Activated CD8-positive, alpha-beta T cell treated with anti-CD3 and anti-CD28 coated beads, Interleukin-2, amount 10 ng/mL, durations not matched to agents 7 days and 5 days (primary cell): ENCODE data around the gene MSH3. TPM values are rescaled to one million over a fixed set of nuclear protein-coding genes. Genes with fewer than 3 reads are reported as not detected.
"Not testable (repeated sequence)": the region's sequence is repeated elsewhere in the genome, so short reads cannot be mapped to it uniquely, and the experiment has no call there.

Experiments
- ATAC-seq: fragments of 150-1000 bp; cut with Tn5 transposase; one replicate; pipeline ENCODE4 v1.10.0; 2021; ENCODE audit warnings: moderate library complexity
- CTCF ChIA-PET: fragments of 350-600 bp; sonication (Branson Sonifier 250); formaldehyde crosslinking; loops from one replicate; lab custom pipeline; 2021; ENCODE audit warnings: antibody characterized with exemption; lab: Charles Lee
- POLR2A ChIA-PET: fragments of 350-600 bp; sonication (Branson Sonifier 250); formaldehyde crosslinking; loops from one replicate; lab custom pipeline; 2021; ENCODE audit warnings: antibody characterized with exemption; lab: Charles Lee
- DNase-seq: peaks from one replicate; pipeline ENCODE4 v3.0.0-alpha.2; 2020
- H3K27ac Mint-ChIP-seq: one replicate; pipeline ENCODE4 v1.8.0; 2021; ENCODE audit warnings: mild to moderate bottlenecking, mixed read lengths
- H3K27me3 Mint-ChIP-seq: one replicate; pipeline ENCODE4 v1.8.0; 2021; ENCODE audit warnings: low read depth, mixed read lengths
- H3K36me3 Mint-ChIP-seq: one replicate; pipeline ENCODE4 v1.8.0; 2021; ENCODE audit warnings: low read depth, mixed read lengths
- H3K4me1 Mint-ChIP-seq: one replicate; pipeline ENCODE4 v1.8.0; 2021; ENCODE audit warnings: low read depth, mixed read lengths
- H3K4me3 Mint-ChIP-seq: one replicate; pipeline ENCODE4 v1.8.0; 2021; ENCODE audit warnings: mild to moderate bottlenecking, mixed read lengths
- H3K9me3 Mint-ChIP-seq: one replicate; pipeline ENCODE4 v1.8.0; 2022; ENCODE audit warnings: mixed read lengths; ENCODE audit not compliant: insufficient read depth
- total RNA-seq, 2 experiments: library from RNA; stranded (reverse); gene quantifications; one replicate each; pipeline ENCODE4 v1.2.3, GENCODE V29; 2021

Gene MSH3
- total RNA-seq, 2 experiments from 2014 or later: 20.1 to 20.3 TPM

DNA sequence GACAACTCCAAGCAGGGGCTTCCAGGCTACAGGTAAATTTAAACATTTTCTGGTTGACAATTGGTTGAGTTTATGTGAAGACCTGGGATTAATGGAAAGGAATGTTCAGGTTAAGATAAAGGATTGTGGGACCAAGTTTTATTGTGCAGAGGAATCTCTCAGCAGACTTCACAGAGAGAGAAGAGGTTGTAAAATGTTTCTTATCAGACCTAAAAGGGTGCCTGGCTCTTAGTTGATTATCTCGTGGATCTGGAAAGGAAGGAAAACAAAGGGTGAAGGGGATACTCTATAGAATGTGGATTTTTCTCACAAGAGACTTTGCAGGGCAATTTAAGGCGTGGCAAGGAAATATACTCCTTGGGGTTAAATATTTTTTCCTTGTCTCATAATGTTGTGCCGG lies 209.3 kb downstream of the MSH3 start:
- Mint-ChIP-seq H3K36me3 (peaks cover 46% of the 10 kb centered on the region), H3K4me1 (peaks cover 34% of the 10 kb centered on the region), H3K27me3 (no peaks in the 10 kb centered on the region), H3K27ac (no peak overlapping the region), H3K9me3 (peaks cover 4% of the 10 kb centered on the region), H3K4me3 (no peak overlapping the region)
- ChIA-PET POLR2A (no interaction called here), CTCF (no interaction called here)
- DNase-seq (no peak), ATAC-seq (no peak)

DNA sequence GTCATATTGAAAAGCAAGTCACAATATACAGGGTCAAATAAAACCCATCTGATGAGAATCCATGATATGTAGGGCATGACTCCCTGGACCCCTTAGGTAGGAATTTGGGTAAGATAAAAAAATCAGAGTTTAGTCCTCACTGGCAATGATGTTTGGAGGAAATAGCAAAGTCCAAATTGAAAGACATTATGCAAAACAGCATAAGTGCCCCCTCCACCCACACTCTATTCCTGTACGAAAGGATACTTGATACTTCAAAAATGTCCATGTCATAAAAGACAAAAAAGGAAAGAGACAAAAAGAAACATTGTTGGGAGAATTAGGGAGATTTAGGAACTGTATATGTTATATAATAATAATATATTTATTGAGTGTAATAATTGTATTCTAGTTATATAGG lies 209.7 kb downstream of the MSH3 start:
- CTCF ChIA-PET: no interaction called here
- H3K4me3 Mint-ChIP-seq: no peak overlapping the region

DNA sequence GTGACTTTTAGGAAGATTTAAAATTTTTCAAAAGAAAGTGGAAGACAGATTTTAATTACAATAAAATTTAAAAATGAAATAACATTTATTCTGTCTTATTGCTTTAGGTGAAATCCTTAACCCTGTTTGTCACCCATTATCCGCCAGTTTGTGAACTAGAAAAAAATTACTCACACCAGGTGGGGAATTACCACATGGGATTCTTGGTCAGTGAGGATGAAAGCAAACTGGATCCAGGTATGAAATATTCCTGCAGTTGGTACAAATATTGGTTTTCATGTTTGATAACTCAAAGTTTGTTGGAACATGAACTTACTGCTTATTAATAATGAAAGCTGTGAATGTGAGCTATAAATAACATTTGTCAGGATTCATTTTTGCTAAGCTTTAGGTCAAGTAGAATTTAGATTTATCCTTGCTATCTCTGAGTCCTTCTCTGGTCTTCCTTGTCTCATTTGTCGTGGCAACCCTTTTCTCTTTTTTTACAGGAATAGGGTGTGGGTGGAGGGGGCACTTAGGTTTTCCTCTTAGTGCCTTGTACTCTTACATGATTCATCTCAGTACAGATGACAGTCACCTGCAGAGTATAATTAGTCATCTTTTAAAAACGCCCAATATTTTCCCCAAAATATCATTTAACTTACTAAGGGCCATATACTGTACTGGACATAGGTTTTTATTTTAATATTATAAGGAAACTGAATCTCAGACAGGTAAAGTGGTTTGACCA lies 210.4 kb downstream of the MSH3 start:
- ChIA-PET CTCF (interaction anchor here (1.3 kb wide), 1 partner anchor 244 kb away, joined by 3 read pairs; no protein-coding TSS in a partner anchor), POLR2A (no interaction called here)
- ATAC-seq (no peak), DNase-seq (no peak)
- Mint-ChIP-seq H3K9me3 (peaks cover under 1% of the 10 kb centered on the region), H3K4me1 (peaks cover 34% of the 10 kb centered on the region), H3K4me3 (no peak overlapping the region), H3K27ac (no peak overlapping the region), H3K27me3 (no peaks in the 10 kb centered on the region), H3K36me3 (peaks cover 46% of the 10 kb centered on the region)

More for the DNA sequence above, 209.7 kb downstream of the MSH3 start:
- peaks cover 34% of the 10 kb centered on the region for H3K4me1 Mint-ChIP-seq
- no peak overlapping the region for H3K27ac Mint-ChIP-seq
- peaks cover 4% of the 10 kb centered on the region for H3K9me3 Mint-ChIP-seq
- peaks cover 47% of the 10 kb centered on the region for H3K36me3 Mint-ChIP-seq
- no peak for DNase-seq
- ATAC-seq: no peak
- H3K27me3 Mint-ChIP-seq: no peaks in the 10 kb centered on the region
- POLR2A ChIA-PET: no interaction called here

DNA sequence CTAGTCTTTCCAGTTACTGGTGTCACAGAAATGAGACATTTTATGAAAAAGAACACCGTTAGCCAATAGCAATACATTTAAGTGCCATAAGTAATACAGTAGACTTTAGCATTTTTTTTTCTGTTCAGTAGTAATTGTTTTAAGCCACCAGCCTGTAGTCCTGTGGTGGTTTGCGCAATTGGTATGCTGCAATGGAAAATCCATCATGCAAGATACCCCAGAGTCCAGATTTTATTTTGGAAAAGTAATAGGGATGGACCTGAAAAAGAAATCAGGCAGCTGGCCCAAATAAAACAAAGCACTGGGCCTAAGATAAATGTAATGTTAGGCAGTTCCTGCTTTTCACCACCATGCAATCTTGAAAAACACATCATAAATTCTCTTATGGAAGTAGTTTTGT lies 211.1 kb downstream of the MSH3 start:
- ChIA-PET CTCF (interaction anchor here (1.3 kb wide), 1 partner anchor 243 kb away, joined by 3 read pairs; no protein-coding TSS in a partner anchor), POLR2A (no interaction called here)
- ATAC-seq (no peak), DNase-seq (no peak)
- H3K27ac Mint-ChIP-seq: no peak overlapping the region
- H3K4me1 Mint-ChIP-seq: peaks cover 29% of the 10 kb centered on the region
- no peaks in the 10 kb centered on the region for H3K27me3 Mint-ChIP-seq
- peaks cover 45% of the 10 kb centered on the region for H3K36me3 Mint-ChIP-seq
- H3K4me3 Mint-ChIP-seq: no peak overlapping the region
- H3K9me3 Mint-ChIP-seq: no peaks in the 10 kb centered on the region

DNA sequence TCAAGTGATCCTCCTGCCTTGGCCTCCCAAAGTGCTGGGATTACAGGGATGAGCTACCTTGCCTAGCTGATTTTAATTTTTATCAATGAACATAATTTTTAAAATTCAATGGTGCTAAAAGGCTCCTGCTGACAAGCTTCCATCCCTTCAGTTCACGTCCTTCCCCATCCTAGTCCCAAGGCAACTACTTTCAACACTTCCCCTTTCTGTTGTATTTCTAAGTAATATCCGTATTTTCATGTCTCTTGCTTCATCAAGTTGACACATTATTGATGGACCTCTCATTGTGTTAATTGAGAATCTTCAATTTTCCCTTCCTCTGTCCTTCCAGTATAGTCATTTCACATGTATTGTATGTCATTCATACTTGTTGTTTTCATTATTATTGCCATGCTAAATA lies 211.9 kb downstream of the MSH3 start:
- no peaks in the 10 kb centered on the region for H3K9me3 Mint-ChIP-seq
- no peak overlapping the region for H3K27ac Mint-ChIP-seq
- ChIA-PET CTCF (interaction anchor here (0.9 kb wide), 1 partner anchor 31 kb away, joined by 3 read pairs; no protein-coding TSS in a partner anchor), POLR2A (no interaction called here)
- peaks cover 21% of the 10 kb centered on the region for H3K4me1 Mint-ChIP-seq
- no peak for DNase-seq
- no peak overlapping the region for H3K4me3 Mint-ChIP-seq
- ATAC-seq: no peak
- H3K27me3 Mint-ChIP-seq: no peaks in the 10 kb centered on the region
- peaks cover 39% of the 10 kb centered on the region for H3K36me3 Mint-ChIP-seq

DNA sequence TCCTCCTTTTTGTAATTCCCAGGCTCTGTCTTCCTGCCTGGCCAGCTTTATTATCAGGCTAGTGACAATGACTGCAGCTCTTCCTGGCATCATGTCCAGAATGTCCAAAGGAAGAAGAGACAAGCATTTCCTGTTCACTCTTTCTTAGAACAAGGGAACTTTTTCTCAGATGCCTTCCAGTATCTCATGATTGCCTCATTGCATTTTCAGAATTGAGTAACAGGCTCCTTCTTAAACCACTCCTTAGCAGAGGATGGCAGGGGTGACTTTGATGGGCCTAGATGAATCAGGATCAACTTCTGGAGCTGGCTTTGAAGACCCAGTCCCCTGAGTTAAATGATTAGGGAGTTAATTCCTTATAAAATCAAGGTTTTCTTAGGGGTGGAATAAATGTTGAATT lies 212.8 kb downstream of the MSH3 start:
- ATAC-seq (no peak), DNase-seq (no peak)
- H3K4me3 Mint-ChIP-seq: no peak overlapping the region
- H3K9me3 Mint-ChIP-seq: no peaks in the 10 kb centered on the region
- POLR2A ChIA-PET: no interaction called here
- peak overlapping the region; percentile 3 for H3K27ac Mint-ChIP-seq
- CTCF ChIA-PET: no interaction called here
- H3K27me3 Mint-ChIP-seq: no peaks in the 10 kb centered on the region
- H3K36me3 Mint-ChIP-seq: peaks cover 42% of the 10 kb centered on the region
- peaks cover 21% of the 10 kb centered on the region for H3K4me1 Mint-ChIP-seq

DNA sequence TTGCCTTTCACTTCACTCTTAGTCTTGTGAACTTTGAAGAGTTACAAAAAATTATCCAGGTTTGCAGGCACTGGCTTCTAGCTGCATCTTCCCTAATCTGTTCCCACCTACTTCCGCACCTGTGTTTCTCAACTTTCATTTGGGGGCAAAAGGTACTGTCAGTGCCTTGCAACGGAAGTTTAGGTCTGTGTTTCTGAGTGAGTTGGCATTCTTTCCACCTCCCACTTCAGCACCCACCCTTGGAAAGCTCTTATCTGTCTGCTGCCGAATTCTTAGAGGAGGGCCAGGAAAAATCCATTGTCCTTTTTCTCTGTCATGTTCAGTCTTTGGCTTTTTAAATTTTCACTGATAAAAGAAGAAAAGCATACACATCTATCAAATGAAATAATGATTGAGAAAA lies 216.0 kb downstream of the MSH3 start:
- Mint-ChIP-seq H3K36me3 (peaks cover 48% of the 10 kb centered on the region), H3K9me3 (no peaks in the 10 kb centered on the region), H3K4me1 (peaks cover 16% of the 10 kb centered on the region), H3K27me3 (no peaks in the 10 kb centered on the region), H3K4me3 (no peak overlapping the region), H3K27ac (no peak overlapping the region)
- DNase-seq (no peak), ATAC-seq (no peak)
- ChIA-PET CTCF (interaction anchor here (1.0 to 1.2 kb wide), 2 partner anchors 44 to 238 kb away, joined by 3 read pairs; no protein-coding TSS in a partner anchor), POLR2A (interaction anchor here (0.5 kb wide), 1 partner anchor 131 kb away, joined by 3 read pairs; no protein-coding TSS in a partner anchor)

DNA sequence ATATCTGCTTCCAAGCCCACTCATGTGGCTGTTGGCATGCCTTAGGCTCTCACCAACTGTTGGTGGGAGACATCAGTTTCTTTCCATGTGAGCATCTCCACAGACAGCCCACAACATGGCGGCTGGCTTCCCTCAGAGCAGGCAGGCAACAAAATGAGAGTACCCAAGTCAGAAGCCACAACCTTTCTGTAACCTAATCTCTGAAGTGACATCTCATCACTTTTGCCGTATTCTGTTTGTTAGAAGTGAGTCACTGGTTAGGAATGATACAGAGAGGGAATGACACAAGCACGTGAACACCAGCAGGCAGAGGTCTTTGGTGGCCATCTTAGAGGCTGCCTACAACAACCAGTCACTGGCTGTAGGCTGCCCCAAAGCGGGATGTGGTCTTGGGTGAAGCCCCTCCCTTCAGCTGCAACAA lies 217.1 kb downstream of the MSH3 start:
- CTCF ChIA-PET: no interaction called here
- Mint-ChIP-seq H3K4me1 (peaks cover 14% of the 10 kb centered on the region), H3K9me3 (no peaks in the 10 kb centered on the region), H3K4me3 (no peak overlapping the region), H3K27ac (no peak overlapping the region), H3K27me3 (no peaks in the 10 kb centered on the region), H3K36me3 (peaks cover 48% of the 10 kb centered on the region)
- ATAC-seq (no peak), DNase-seq (no peak)
- POLR2A ChIA-PET: no interaction called here

DNA sequence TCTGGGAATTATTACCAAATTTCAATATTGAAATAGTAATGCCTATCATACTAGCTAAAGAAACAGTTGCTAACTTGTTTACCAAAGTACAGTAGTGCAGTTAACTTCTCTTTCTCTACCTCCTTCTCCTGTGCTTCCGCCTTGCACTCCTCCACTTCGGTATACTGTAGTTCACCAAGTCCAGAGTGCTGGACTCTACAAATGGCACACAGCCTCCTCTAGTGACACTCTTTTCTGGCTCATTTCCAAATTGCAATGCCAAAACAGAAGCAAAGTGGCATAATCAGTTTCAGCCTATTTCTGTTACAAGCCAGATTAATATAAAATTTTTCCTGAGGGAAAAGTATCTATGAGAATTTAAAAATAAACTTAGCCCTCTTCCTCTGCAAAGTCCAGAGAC lies 219.7 kb downstream of the MSH3 start:
- Mint-ChIP-seq H3K4me1 (no peaks in the 10 kb centered on the region), H3K36me3 (peaks cover 45% of the 10 kb centered on the region), H3K9me3 (no peaks in the 10 kb centered on the region), H3K27me3 (no peaks in the 10 kb centered on the region), H3K27ac (no peak overlapping the region), H3K4me3 (no peak overlapping the region)
- ATAC-seq: no peak
- POLR2A ChIA-PET: no interaction called here
- DNase-seq: no peak
- CTCF ChIA-PET: no interaction called here

DNA sequence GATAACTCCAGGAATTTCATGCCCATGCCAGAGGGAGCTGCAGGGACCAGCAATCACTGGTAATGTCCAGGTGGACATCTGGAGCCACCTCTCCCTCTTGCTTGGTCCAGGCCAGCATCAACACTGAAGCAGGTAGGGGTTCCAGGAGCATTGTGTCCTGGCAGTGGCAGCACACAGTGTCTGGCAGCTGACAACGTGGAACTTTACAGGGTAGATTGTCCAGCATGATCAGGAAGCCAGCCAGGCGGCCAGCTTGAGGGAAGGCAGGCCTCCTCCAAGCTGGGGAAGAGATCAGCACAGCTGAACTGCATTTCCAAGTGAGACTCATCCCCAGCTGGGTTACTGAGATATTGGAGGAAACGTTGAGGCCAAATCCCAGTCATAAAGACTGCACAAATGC lies 223.1 kb downstream of the MSH3 start:
- ATAC-seq (no peak), DNase-seq (no peak)
- H3K4me3 Mint-ChIP-seq: no peak overlapping the region
- POLR2A ChIA-PET: no interaction called here
- no peaks in the 10 kb centered on the region for H3K4me1 Mint-ChIP-seq
- no peak overlapping the region for H3K27ac Mint-ChIP-seq
- CTCF ChIA-PET: no interaction called here
- H3K27me3 Mint-ChIP-seq: no peaks in the 10 kb centered on the region
- H3K9me3 Mint-ChIP-seq: no peaks in the 10 kb centered on the region
- peaks cover 51% of the 10 kb centered on the region for H3K36me3 Mint-ChIP-seq

DNA sequence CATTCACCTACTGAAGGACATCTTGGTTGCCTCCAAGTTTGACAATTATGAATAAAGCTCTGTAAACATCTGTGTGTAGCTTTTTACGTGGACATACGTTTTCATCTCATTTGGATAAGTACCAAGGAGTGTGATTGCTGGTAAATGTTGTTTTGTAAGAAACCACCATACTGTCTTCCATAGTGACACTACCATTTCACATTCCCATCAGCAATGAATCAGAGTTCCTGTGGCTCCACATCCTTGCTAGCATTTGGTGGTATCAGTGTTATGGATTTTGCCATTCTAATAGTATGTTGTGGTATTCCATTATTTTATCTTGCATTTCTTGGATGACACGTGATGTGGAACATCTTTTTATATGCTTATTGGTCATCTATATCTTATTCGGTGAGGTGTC lies 227.3 kb downstream of the MSH3 start:
- peaks cover 4% of the 10 kb centered on the region for H3K4me1 Mint-ChIP-seq
- H3K27ac Mint-ChIP-seq: no peak overlapping the region
- CTCF ChIA-PET: interaction anchor here (0.6 kb wide), 1 partner anchor 165 kb away, joined by 3 read pairs; no protein-coding TSS in a partner anchor
- H3K36me3 Mint-ChIP-seq: peaks cover 35% of the 10 kb centered on the region
- H3K4me3 Mint-ChIP-seq: no peak overlapping the region
- POLR2A ChIA-PET: no interaction called here
- DNase-seq: no peak
- ATAC-seq: no peak
- H3K27me3 Mint-ChIP-seq: no peaks in the 10 kb centered on the region
- no peaks in the 10 kb centered on the region for H3K9me3 Mint-ChIP-seq

DNA sequence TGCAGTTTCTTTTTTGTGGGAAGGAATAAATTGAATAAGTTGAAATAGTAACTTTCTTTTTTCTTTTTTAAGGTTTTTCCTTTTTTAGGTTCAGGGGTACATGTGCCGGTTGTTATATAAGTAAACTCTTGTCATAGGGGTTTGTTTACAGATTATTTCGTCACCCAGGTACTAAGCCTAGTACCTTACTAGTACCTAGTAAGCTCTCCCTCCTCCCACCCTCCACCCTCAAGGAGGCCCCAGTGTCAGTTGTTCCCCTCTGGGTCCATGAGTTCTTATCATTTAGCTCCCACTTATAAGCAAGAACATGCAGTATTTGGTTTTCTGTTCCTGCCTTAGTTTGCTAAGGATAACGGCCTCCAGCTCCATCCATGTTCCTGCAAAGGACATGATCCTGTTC lies 228.9 kb downstream of the MSH3 start:
- POLR2A ChIA-PET, H3K27ac Mint-ChIP-seq, H3K9me3 Mint-ChIP-seq, H3K4me3 Mint-ChIP-seq, H3K27me3 Mint-ChIP-seq, DNase-seq, ATAC-seq, H3K4me1 Mint-ChIP-seq: not testable (repeated sequence)
- peaks cover 24% of the 10 kb centered on the region for H3K36me3 Mint-ChIP-seq
- CTCF ChIA-PET: interaction anchor here (0.6 kb wide), 1 partner anchor 74 kb away, joined by 3 read pairs; no protein-coding TSS in a partner anchor
